ENCODE measurements around the gene ELMO3. TPM values are rescaled to one million over a fixed set of nuclear protein-coding genes. Genes with fewer than 3 reads are reported as not detected.
A peak's percentile ranks its signal among the peaks of the same experiment; 100 is the strongest.

The ELMO3 gene
- total and polyA plus RNA-seq, 2 of the 13 experiments (the other 11 are each of a cell fraction or from before 2014, with no cell fraction given): 2.6 to 4.0 TPM

DNA sequence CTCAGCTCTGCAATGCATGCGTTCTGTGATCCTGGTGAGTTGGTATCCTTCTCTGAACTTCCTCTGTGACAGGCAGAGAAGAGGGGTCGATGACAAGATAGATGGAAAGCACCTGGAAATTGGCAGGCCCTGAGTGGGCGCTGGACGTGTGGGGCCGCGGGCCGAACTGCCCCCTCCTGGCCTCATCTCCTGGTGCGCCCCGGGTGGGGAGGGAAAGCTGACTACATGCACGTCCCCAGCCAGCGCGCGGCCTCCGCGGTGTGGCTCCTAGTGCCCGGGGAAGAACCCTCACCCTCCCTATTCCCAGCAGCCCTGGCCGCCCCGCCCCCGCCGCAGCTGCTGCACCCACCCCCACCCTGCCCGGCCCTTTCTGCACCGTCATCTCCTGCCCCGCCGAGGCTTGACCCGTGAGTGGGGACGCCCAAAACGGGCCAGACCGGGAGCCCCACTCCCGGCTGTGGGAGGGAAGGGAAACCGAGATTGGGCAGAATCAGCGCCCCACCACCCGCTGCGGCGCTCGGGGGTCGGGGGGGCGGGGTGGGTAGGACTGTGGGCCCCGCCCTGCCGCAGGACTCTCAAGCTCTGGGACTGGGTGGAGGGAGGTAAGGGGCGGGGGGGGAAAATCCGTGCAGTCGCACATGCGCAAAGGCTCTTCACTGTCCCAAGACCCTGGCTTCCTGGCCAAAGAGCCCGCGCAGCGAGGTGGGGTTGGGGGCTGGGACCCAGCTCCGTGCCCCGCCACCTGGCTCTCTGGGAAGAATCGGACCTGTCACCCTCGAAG is 28.6 kb upstream of the ELMO3 start, which contains the start of gene NOL3 (continued):
- TF ChIP-seq LCORL (IDR thresholded peaks at IDR 0.05) (0 out of 2 replicates have a peak, but pooled peaks have one; percentile 16), LCORL (CRISPR knock-in tag; IDR thresholded peaks at IDR 0.05) (peak; percentile 71), PRDM10 (CRISPR knock-in tag; IDR thresholded peaks at IDR 0.05; ENCODE audit: low read depth) (peak; percentile 87), MXI1 (IDR thresholded peaks at IDR 0.05; ENCODE audit: borderline replicate concordance, low read depth, low read length) (peak; percentile 57; the same call in 1 of the 3 replicates), CBX1 (IDR thresholded peaks at IDR 0.05; ENCODE audit: low read depth) (no peak), STAG1 (CRISPR knock-in tag; IDR thresholded peaks at IDR 0.05) (no peak), CREB1 (IDR thresholded peaks at IDR 0.05) (no peak), CREB1 (CRISPR knock-in tag; IDR thresholded peaks at IDR 0.05) (no peak), GATAD2A (CRISPR knock-in tag; IDR thresholded peaks at IDR 0.05) (no peak; the same call in 1 of the 2 replicates), HNF1B (CRISPR knock-in tag; IDR thresholded peaks at IDR 0.05) (peak; percentile 80), RARG (CRISPR knock-in tag; IDR thresholded peaks at IDR 0.05; ENCODE audit: low read depth) (no peak), DMTF1 (CRISPR knock-in tag; IDR thresholded peaks at IDR 0.05) (no peak), NBN (conservative IDR thresholded peaks at IDR 0.05) (no peak), WIZ (CRISPR knock-in tag; IDR thresholded peaks at IDR 0.05) (peak; percentile 88), MYC (CRISPR knock-in tag; IDR thresholded peaks at IDR 0.05; ENCODE audit: borderline replicate concordance) (peak; percentile 55; the same call in 1 of the 2 replicates)
- TF ChIP-seq, protein P1, sequence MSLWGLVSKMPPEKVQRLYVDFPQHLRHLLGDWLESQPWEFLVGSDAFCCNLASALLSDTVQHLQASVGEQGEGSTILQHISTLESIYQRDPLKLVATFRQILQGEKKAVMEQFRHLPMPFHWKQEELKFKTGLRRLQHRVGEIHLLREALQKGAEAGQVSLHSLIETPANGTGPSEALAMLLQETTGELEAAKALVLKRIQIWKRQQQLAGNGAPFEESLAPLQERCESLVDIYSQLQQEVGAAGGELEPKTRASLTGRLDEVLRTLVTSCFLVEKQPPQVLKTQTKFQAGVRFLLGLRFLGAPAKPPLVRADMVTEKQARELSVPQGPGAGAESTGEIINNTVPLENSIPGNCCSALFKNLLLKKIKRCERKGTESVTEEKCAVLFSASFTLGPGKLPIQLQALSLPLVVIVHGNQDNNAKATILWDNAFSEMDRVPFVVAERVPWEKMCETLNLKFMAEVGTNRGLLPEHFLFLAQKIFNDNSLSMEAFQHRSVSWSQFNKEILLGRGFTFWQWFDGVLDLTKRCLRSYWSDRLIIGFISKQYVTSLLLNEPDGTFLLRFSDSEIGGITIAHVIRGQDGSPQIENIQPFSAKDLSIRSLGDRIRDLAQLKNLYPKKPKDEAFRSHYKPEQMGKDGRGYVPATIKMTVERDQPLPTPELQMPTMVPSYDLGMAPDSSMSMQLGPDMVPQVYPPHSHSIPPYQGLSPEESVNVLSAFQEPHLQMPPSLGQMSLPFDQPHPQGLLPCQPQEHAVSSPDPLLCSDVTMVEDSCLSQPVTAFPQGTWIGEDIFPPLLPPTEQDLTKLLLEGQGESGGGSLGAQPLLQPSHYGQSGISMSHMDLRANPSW (CRISPR knock-in tag; IDR thresholded peaks at IDR 0.05; ENCODE audit: borderline replicate concordance): no peak

Measured in HepG2 (cell line).